Mammary epithelial cell (primary cell): ENCODE data around the gene LCORL.

ENCODE experiments used
- EZH2 ChIP-seq: IDR thresholded peaks from 2 replicates; pipeline ENCODE4 v1.6.1; 2012; ENCODE audit warnings: low read length, inconsistent platforms, borderline replicate concordance
- TF ChIP-seq, protein P1 (sequence below), 2 donors: IDR thresholded peaks in 1 of 2; conservative IDR thresholded peaks in 1 of 2; 2 replicates each; pipeline ENCODE4 v1.5.1; 2011 to 2012; ENCODE audit warnings: inconsistent platforms in 2 of 2, low read length in 2 of 2, mild to moderate bottlenecking in 2 of 2, control low read depth in 1 of 2, low read depth in 1 of 2; ENCODE audit not compliant: insufficient read depth in 1 of 2; ENCODE audit errors: extremely low read depth in 1 of 2

DNA sequence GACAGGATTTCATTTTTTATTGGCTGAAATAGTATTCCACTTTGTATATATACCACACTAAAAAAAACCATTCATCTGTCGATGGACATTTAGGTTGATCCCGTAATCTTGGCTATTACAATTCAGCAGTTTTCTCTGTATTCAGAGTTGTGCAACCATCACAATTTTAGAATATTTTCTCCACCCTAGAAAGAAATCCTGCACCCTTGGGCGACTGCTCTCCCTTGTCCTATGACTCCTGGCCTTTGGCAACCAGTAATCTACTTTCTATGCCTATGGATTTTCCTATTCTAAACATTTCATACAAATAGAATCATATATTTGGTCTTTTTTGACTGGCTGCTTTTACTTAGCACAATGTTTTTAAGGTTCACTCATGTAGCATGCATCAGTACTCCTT, 126.1 kb downstream of the LCORL start:
- TF ChIP-seq, protein P1, sequence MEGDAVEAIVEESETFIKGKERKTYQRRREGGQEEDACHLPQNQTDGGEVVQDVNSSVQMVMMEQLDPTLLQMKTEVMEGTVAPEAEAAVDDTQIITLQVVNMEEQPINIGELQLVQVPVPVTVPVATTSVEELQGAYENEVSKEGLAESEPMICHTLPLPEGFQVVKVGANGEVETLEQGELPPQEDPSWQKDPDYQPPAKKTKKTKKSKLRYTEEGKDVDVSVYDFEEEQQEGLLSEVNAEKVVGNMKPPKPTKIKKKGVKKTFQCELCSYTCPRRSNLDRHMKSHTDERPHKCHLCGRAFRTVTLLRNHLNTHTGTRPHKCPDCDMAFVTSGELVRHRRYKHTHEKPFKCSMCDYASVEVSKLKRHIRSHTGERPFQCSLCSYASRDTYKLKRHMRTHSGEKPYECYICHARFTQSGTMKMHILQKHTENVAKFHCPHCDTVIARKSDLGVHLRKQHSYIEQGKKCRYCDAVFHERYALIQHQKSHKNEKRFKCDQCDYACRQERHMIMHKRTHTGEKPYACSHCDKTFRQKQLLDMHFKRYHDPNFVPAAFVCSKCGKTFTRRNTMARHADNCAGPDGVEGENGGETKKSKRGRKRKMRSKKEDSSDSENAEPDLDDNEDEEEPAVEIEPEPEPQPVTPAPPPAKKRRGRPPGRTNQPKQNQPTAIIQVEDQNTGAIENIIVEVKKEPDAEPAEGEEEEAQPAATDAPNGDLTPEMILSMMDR (conservative IDR thresholded peaks at IDR 0.05 in 1 of 2, IDR thresholded peaks at IDR 0.05 in 1 of 2; ENCODE audit: extremely low read depth in 1 of 2, insufficient read depth in 1 of 2, low read depth in 1 of 2, low read length in 2 of 2) = no peak
- no peak for TF ChIP-seq EZH2
